GM19035 (cell line): ENCODE data around the gene ELOF1.
A peak's percentile ranks its signal among the peaks of the same experiment; 100 is the strongest.
"Not testable (repeated sequence)": the region's sequence is repeated elsewhere in the genome, so short reads cannot be mapped to it uniquely, and the experiment has no call there.

Experiments used
- ATAC-seq: cut with Tn5 transposase; IDR thresholded peaks from one replicate; pipeline ENCODE4 v1.9.1; 2021; ENCODE audit not compliant: unreplicated experiment

The ELOF1 gene

GRCh38 chr19:11558881-11559828, at the start of gene ELOF1:
Gene ELOF1 (minus strand): TSS chr19:11559230. CDS start chr19:11554347, 4,883 bp downstream.
- ATAC-seq, result peak; percentile 84

- no peak for ATAC-seq
These were observed 47.5 kb upstream of the ELOF1 start for GRCh38 chr19:11606484-11606883.

- ATAC-seq, result not testable (repeated sequence)
These were observed 40.7 kb upstream of the ELOF1 start for GRCh38 chr19:11599704-11600103.

GRCh38 chr19:11598746-11599145, 39.7 kb upstream of the ELOF1 start:
- ATAC-seq, result no peak

GRCh38 chr19:11598103-11598483, 39.1 kb upstream of the ELOF1 start:
- ATAC-seq, result no peak

GRCh38 chr19:11597202-11598102, 38.4 kb upstream of the ELOF1 start, which contains the start of gene ZNF627:
Gene ZNF627 (plus strand): TSS chr19:11597483. CDS start chr19:11597628, 145 bp downstream.
- peak; percentile 98 for ATAC-seq

GRCh38 chr19:11596156-11596555, 37.1 kb upstream of the ELOF1 start:
- no peak for ATAC-seq

GRCh38 chr19:11594084-11594483, 35.1 kb upstream of the ELOF1 start:
- no peak for ATAC-seq

- ATAC-seq, result no peak
These were observed 29.1 kb upstream of the ELOF1 start for GRCh38 chr19:11587975-11588631.

GRCh38 chr19:11587302-11587974, 28.4 kb upstream of the ELOF1 start:
- ATAC-seq, result no peak

GRCh38 chr19:11586331-11586730, 27.3 kb upstream of the ELOF1 start:
- ATAC-seq, result no peak

- ATAC-seq, result peak; percentile 75
These were observed 22.7 kb upstream of the ELOF1 start for GRCh38 chr19:11581740-11582139.

GRCh38 chr19:11580116-11580515, 21.1 kb upstream of the ELOF1 start:
- no peak for ATAC-seq

- no peak for ATAC-seq
These were observed 19.5 kb upstream of the ELOF1 start for GRCh38 chr19:11578258-11579142.

GRCh38 chr19:11577451-11578257, 18.6 kb upstream of the ELOF1 start, which contains the start of gene ACP5:
Gene ACP5 (minus strand): TSS chr19:11577645. CDS start chr19:11577317, 328 bp downstream.
- ATAC-seq, result no peak

GRCh38 chr19:11576227-11576626, 17.2 kb upstream of the ELOF1 start:
- no peak for ATAC-seq

- no peak for ATAC-seq
These were observed 15.7 kb upstream of the ELOF1 start for GRCh38 chr19:11574689-11575088.

GRCh38 chr19:11573763-11574162, 14.7 kb upstream of the ELOF1 start:
- ATAC-seq, result not testable (repeated sequence)
